ENCODE measurements around the gene CNDP2. TPM values are rescaled to one million over a fixed set of nuclear protein-coding genes. Genes with fewer than 3 reads are reported as not detected.

The CNDP2 gene
- 10 to 100 TPM; 72.0 to 84.5 TPM for total RNA-seq
- 74.4 TPM for polyA plus RNA-seq (ENCODE audit: insufficient read depth, low read depth, low replicate concordance)
- long read RNA-seq, donor 1, full-length matches to known transcripts = 19 of 42 reads
- long read RNA-seq, donor 1, partial matches to known transcripts = 23 of 42 reads
- long read RNA-seq, donor 1, other reads (novel, unspliced or antisense) = 0 of 42 reads
- long read RNA-seq, donor 2, full-length matches to known transcripts = 13 of 13 reads
- long read RNA-seq, donor 2, partial matches to known transcripts = 0 of 13 reads
- long read RNA-seq, donor 2, other reads (novel, unspliced or antisense) = 0 of 13 reads

GRCh38 chr18:74495581-74496507, at the start of gene CNDP2:
Gene CNDP2, plus strand, starts transcription at chr18:74496363. Its CDS starts 3,611 bp downstream, at chr18:74499974.
- peak; percentile 100 for DNase-seq
- Histone ChIP-seq H3K27ac (peak within 1 kb of the TSS; percentile 82 to 93), H3K36me3 (ENCODE audit: low read depth, missing control alignments) (no peaks in the 10 kb centered on the region), H3K4me1 (peaks cover 9% of the 10 kb centered on the region), H3K27me3 (no peaks in the 10 kb centered on the region), H3K4me3 (peak within 1 kb of the TSS; percentile 90 to 96), H3K9me3 (no peaks in the 10 kb centered on the region)
- intact Hi-C loops (cut with DNase I; ENCODE audit: low total_unique reads) = no loop called here
- WGBS, 2 donors = 1% methylated on average over 31 to 66 of the region's 71 CpGs
- TF ChIP-seq POLR2A (IDR thresholded peaks at IDR 0.05) (peak; percentile 59), CTCF (IDR thresholded peaks at IDR 0.05) (no peak)

GRCh38 chr18:74446631-74447403, 49.3 kb upstream of the CNDP2 start:
- no peak for DNase-seq
- Histone ChIP-seq H3K27ac (no peak overlapping the region), H3K4me3 (no peak overlapping the region), H3K36me3 (ENCODE audit: low read depth, missing control alignments) (no peaks in the 10 kb centered on the region), H3K27me3 (no peaks in the 10 kb centered on the region), H3K9me3 (no peaks in the 10 kb centered on the region), H3K4me1 (no peaks in the 10 kb centered on the region)
- TF ChIP-seq POLR2A (IDR thresholded peaks at IDR 0.05) (no peak), CTCF (IDR thresholded peaks at IDR 0.05) (no peak)
- intact Hi-C loops (cut with DNase I; ENCODE audit: low total_unique reads) = no loop called here
- WGBS, 2 donors = 69 to 91% methylated on average over 14 to 37 of the region's 38 CpGs

- no peak overlapping the region for H3K4me3 ChIP-seq
- H3K36me3 ChIP-seq (ENCODE audit: low read depth, missing control alignments) = no peaks in the 10 kb centered on the region
- WGBS, 2 donors = 87 to 95% methylated on average over 8 to 16 of the region's 16 CpGs
- intact Hi-C loops (cut with DNase I; ENCODE audit: low total_unique reads) = no loop called here
- H3K27me3 ChIP-seq = no peaks in the 10 kb centered on the region
- no peaks in the 10 kb centered on the region for H3K9me3 ChIP-seq
- TF ChIP-seq CTCF (IDR thresholded peaks at IDR 0.05) (no peak), POLR2A (IDR thresholded peaks at IDR 0.05) (no peak)
- no peak overlapping the region for H3K27ac ChIP-seq
- H3K4me1 ChIP-seq = no peaks in the 10 kb centered on the region
- DNase-seq = no peak
Observed at GRCh38 chr18:74447404-74448152, 48.6 kb upstream of the CNDP2 start.

- no peaks in the 10 kb centered on the region for H3K27me3 ChIP-seq
- no peak overlapping the region for H3K27ac ChIP-seq
- intact Hi-C loops (cut with DNase I; ENCODE audit: low total_unique reads) = no loop called here
- 80 to 82% methylated on average over 4 to 7 of the region's 7 CpGs for WGBS, 2 donors
- no peaks in the 10 kb centered on the region for H3K4me1 ChIP-seq
- H3K4me3 ChIP-seq = no peak overlapping the region
- no peaks in the 10 kb centered on the region for H3K36me3 ChIP-seq (ENCODE audit: low read depth, missing control alignments)
- no peaks in the 10 kb centered on the region for H3K9me3 ChIP-seq
- no peak for DNase-seq
- no peak for TF ChIP-seq POLR2A (IDR thresholded peaks at IDR 0.05)
- TF ChIP-seq CTCF (IDR thresholded peaks at IDR 0.05) = no peak
Observed at GRCh38 chr18:74450626-74451025, 45.5 kb upstream of the CNDP2 start.
